COLO668 (cell line): ENCODE results near the gene SRSF2.
"Not testable (repeated sequence)": the region's sequence is repeated elsewhere in the genome, so short reads cannot be mapped to it uniquely, and the experiment has no call there.

ENCODE experiments used
- DNase-seq: peaks from one replicate; lab custom pipeline; 2025; ENCODE audit not compliant: unreplicated experiment; lab: John Stamatoyannopoulos, UW

Gene SRSF2

GRCh38 chr17:76702076-76702475, 35.1 kb downstream of the SRSF2 start:
- DNase-seq, result no peak

GRCh38 chr17:76701471-76701967, 35.6 kb downstream of the SRSF2 start:
- DNase-seq, result no peak

GRCh38 chr17:76700617-76701470, 36.3 kb downstream of the SRSF2 start:
- peak; percentile 22 for DNase-seq

GRCh38 chr17:76700270-76700616, 36.9 kb downstream of the SRSF2 start:
- DNase-seq, result peak; percentile 22

GRCh38 chr17:76698466-76698977, 38.6 kb downstream of the SRSF2 start:
- DNase-seq, result not testable (repeated sequence)

- DNase-seq, result no peak
Measured at GRCh38 chr17:76697702-76698465, 39.2 kb downstream of the SRSF2 start.

- no peak for DNase-seq
Measured at GRCh38 chr17:76696763-76697701, 40.1 kb downstream of the SRSF2 start.

- no peak for DNase-seq
Measured at GRCh38 chr17:76695059-76695831, 41.9 kb downstream of the SRSF2 start.

- DNase-seq, result no peak
Measured at GRCh38 chr17:76691379-76692191, 45.5 kb downstream of the SRSF2 start.

GRCh38 chr17:76690596-76691280, 46.4 kb downstream of the SRSF2 start:
- no peak for DNase-seq

- no peak for DNase-seq
Measured at GRCh38 chr17:76689859-76690258, 47.3 kb downstream of the SRSF2 start.

- no peak for DNase-seq
Measured at GRCh38 chr17:76688165-76688622, 48.9 kb downstream of the SRSF2 start.

- no peak for DNase-seq
Measured at GRCh38 chr17:76687298-76688164, 49.6 kb downstream of the SRSF2 start.

GRCh38 chr17:76686538-76687297, 50.4 kb downstream of the SRSF2 start:
- no peak for DNase-seq

- DNase-seq, result no peak
Measured at GRCh38 chr17:76685846-76686245, 51.3 kb downstream of the SRSF2 start.

GRCh38 chr17:76685366-76685765, 51.8 kb downstream of the SRSF2 start:
- DNase-seq, result no peak

GRCh38 chr17:76684756-76685155, 52.4 kb downstream of the SRSF2 start:
- DNase-seq, result no peak
